ENCODE measurements around the gene STUM. TPM values are rescaled to one million over a fixed set of nuclear protein-coding genes. Genes with fewer than 3 reads are reported as not detected.

STUM gene
- total and polyA plus RNA-seq, 2 experiments from 2014 or later, result 0.23 to 1.3 TPM

GRCh38 chr1:226586650-226587422 is 38.3 kb downstream of the STUM start:
- no peak overlapping the region for H3K4me3 Mint-ChIP-seq
- no peaks in the 10 kb centered on the region for H3K36me3 ChIP-seq (ENCODE audit: insufficient read depth)
- no peaks in the 10 kb centered on the region for H3K9me3 Mint-ChIP-seq
- H3K4me2 ChIP-seq, result no peak overlapping the region
- no peaks in the 10 kb centered on the region for H3K79me2 ChIP-seq (replicated peaks; ENCODE audit: insufficient read depth)
- no peak overlapping the region for H2AFZ ChIP-seq
- peaks cover 10% of the 10 kb centered on the region for H3K27me3 Mint-ChIP-seq (ENCODE audit: insufficient read depth, low read depth, poor library complexity)
- no peaks in the 10 kb centered on the region for H4K20me1 ChIP-seq (replicated peaks; ENCODE audit: insufficient read depth)
- no peaks in the 10 kb centered on the region for H3K36me3 Mint-ChIP-seq (ENCODE audit: low read depth)
- no peaks in the 10 kb centered on the region for H3K27me3 ChIP-seq (ENCODE audit: insufficient read depth)
- ATAC-seq (no peak), DNase-seq (ENCODE audit: low spot score) (no peak)
- no peaks in the 10 kb centered on the region for H3K9me2 ChIP-seq (ENCODE audit: insufficient read depth)
- H3F3A ChIP-seq (replicated peaks; ENCODE audit: low read depth), result no peaks in the 10 kb centered on the region
- TF ChIP-seq NANOG (IDR thresholded peaks at IDR 0.05; ENCODE audit: borderline replicate concordance) (no peak), CTCF (conservative IDR thresholded peaks at IDR 0.05; ENCODE audit: low read depth in 2 of 2) (no peak), EZH2phosphoT487 (IDR thresholded peaks at IDR 0.05; ENCODE audit: unreplicated experiment) (no peak), ZNF331 (CRISPR knock-in tag; IDR thresholded peaks at IDR 0.05; ENCODE audit: low read depth) (no peak), ZNF114 (CRISPR knock-in tag; IDR thresholded peaks at IDR 0.05) (no peak), EZH2 (IDR thresholded peaks at IDR 0.05; ENCODE audit: low read depth, unreplicated experiment) (no peak), JUNB (IDR thresholded peaks at IDR 0.05; ENCODE audit: unreplicated experiment) (no peak), CREB1 (CRISPR knock-in tag; IDR thresholded peaks at IDR 0.05; ENCODE audit: low read depth) (no peak), ETS1 (IDR thresholded peaks at IDR 0.05) (no peak), POLR2AphosphoS5 (IDR thresholded peaks at IDR 0.05; ENCODE audit: low read depth) (no peak), ZNF462 (CRISPR knock-in tag; IDR thresholded peaks at IDR 0.05) (no peak)
- H3K27ac Mint-ChIP-seq, result no peak overlapping the region
- no peak overlapping the region for H3K4me3 ChIP-seq
- peaks cover 10% of the 10 kb centered on the region for H3K4me1 Mint-ChIP-seq
- no peak overlapping the region for H3K27ac ChIP-seq (ENCODE audit: low read depth)
- no peaks in the 10 kb centered on the region for H3K4me1 ChIP-seq (ENCODE audit: insufficient read depth)
